HCT116 (cell line): ENCODE results near the gene ANXA4. TPM values are rescaled to one million over a fixed set of nuclear protein-coding genes. Genes with fewer than 3 reads are reported as not detected.

Experiments used
- ATAC-seq: fragments of 200-7000 bp; cut with Tn5 transposase; 2 replicates; pipeline ENCODE4 v1.9.1; 2020; ENCODE audit warnings: mild to moderate bottlenecking, moderate library complexity
- BruUV-seq: library from RNA; stranded (reverse); fragments of 400-500 nt; replicated peaks from 2 replicates; lab custom pipeline; 2021; lab: Mats Ljungman, UMichigan
- CTCF ChIA-PET: fragments of 300-600 bp; sonication (Branson Sonifier 250); formaldehyde crosslinking; loops from one replicate; lab custom pipeline; 2021; ENCODE audit warnings: antibody characterized with exemption; lab: Charles Lee
- POLR2A ChIA-PET: fragments of 300-600, 350-600 bp; sonication (Branson Sonifier 250); formaldehyde crosslinking; loops from one replicate; lab custom pipeline; 2021; ENCODE audit warnings: antibody characterized with exemption; lab: Charles Lee
- RAD21 ChIA-PET, 2 experiments: fragments of 300-600 bp; sonication (Branson Sonifier 250); formaldehyde crosslinking; loops; one replicate each; lab custom pipeline; 2023; ENCODE audit warnings: low total read pairs in 2 of 2; ENCODE audit not compliant: uncharacterized antibody in 2 of 2, unreplicated experiment in 2 of 2, low non-redundant PET in 1 of 2; lab: Charles Lee
- DNase-seq: peaks from one replicate; pipeline ENCODE4 v3.0.0-alpha.2; 2010; ENCODE audit warnings: low read depth, low spot score
- H2AFZ ChIP-seq: fragments of 200-600 bp; shearing (Covaris generic), sonication (generic); 2 replicates; pipeline ENCODE4 v1.6.1; 2017; ENCODE audit warnings: low read depth, mixed run types, mixed read lengths, antibody characterized with exemption, low read length; ENCODE audit not compliant: poor library complexity, severe bottlenecking
- H3K27ac ChIP-seq: 2 replicates; pipeline ENCODE4 v1.5.1; 2012; ENCODE audit warnings: low read depth, low read length
- H3K27me3 ChIP-seq: fragments of 200-600 bp; sonication (generic); 2 replicates; pipeline ENCODE4 v1.6.1; 2016; ENCODE audit warnings: mixed run types, low read length, mixed read lengths; ENCODE audit not compliant: insufficient read depth
- H3K36me3 ChIP-seq, 2 experiments: fragments of 200-500 bp in 1 of 2; fragments of 200-600 bp in 1 of 2; sonication (Bioruptor generic) in 1 of 2; sonication (generic) in 1 of 2; 2 replicates each; pipeline versions ENCODE4 v1.5.1 to v1.6.1; 2014 to 2016; ENCODE audit warnings: low read length in 2 of 2, inconsistent platforms in 1 of 2, mixed read lengths in 1 of 2, mixed run types in 1 of 2; ENCODE audit not compliant: insufficient read depth in 2 of 2, control insufficient read depth in 1 of 2
- H3K4me1 ChIP-seq, 2 experiments: fragments of 200-600 bp in 1 of 2; sonication (generic) in 1 of 2; 2 replicates each; pipeline versions ENCODE4 v1.5.1 to v1.6.1; 2012 to 2017; ENCODE audit warnings: low read length in 2 of 2, inconsistent platforms in 1 of 2, mild to moderate bottlenecking in 1 of 2, mixed read lengths in 1 of 2, mixed run types in 1 of 2, moderate library complexity in 1 of 2; ENCODE audit not compliant: insufficient read depth in 2 of 2, control insufficient read depth in 1 of 2
- H3K4me2 ChIP-seq: fragments of 200-600 bp; sonication (generic); 2 replicates; pipeline ENCODE4 v1.6.1; 2017; ENCODE audit warnings: mixed run types, low read length, mixed read lengths
- H3K4me3 ChIP-seq, 2 experiments: fragments of 200-600 bp in 1 of 2; sonication (generic) in 1 of 2; replicated peaks in 1 of 2; 2 replicates each; pipeline ENCODE4 v1.5.1; 2011 to 2016; ENCODE audit warnings: low read length in 2 of 2, control low read depth in 1 of 2, low read depth in 1 of 2, mild to moderate bottlenecking in 1 of 2, mixed read lengths in 1 of 2, mixed run types in 1 of 2
- H3K79me2 ChIP-seq: fragments of 200-600 bp; sonication (generic); 2 replicates; pipeline ENCODE4 v1.6.1; 2017; ENCODE audit warnings: mild to moderate bottlenecking, mixed run types, low read length, moderate library complexity, mixed read lengths; ENCODE audit not compliant: insufficient read depth
- H3K9ac ChIP-seq: fragments of 200-600 bp; sonication (generic); 2 replicates; pipeline ENCODE4 v1.6.1; 2016; ENCODE audit warnings: low read length, mixed read lengths
- H3K9me2 ChIP-seq: fragments of 200-600 bp; sonication (generic), shearing (Covaris generic); 2 replicates; pipeline ENCODE4 v1.6.1; 2017; ENCODE audit warnings: mixed run types, mild to moderate bottlenecking, moderate library complexity; ENCODE audit not compliant: insufficient read depth
- H3K9me3 ChIP-seq, 2 experiments: fragments of 200-500 bp in 1 of 2; fragments of 200-600 bp in 1 of 2; sonication (Bioruptor generic) in 1 of 2; sonication (generic) in 1 of 2; 2 replicates each; pipeline ENCODE4 v1.6.1; 2014 to 2017; ENCODE audit warnings: low read length in 2 of 2, mixed read lengths in 2 of 2, inconsistent platforms in 1 of 2, low read depth in 1 of 2, mild to moderate bottlenecking in 1 of 2, mixed run types in 1 of 2, moderate library complexity in 1 of 2; ENCODE audit not compliant: control insufficient read depth in 1 of 2, insufficient read depth in 1 of 2
- H4K20me1 ChIP-seq: fragments of 200-600 bp; sonication (generic), shearing (Covaris generic); 2 replicates; pipeline ENCODE4 v1.6.1; 2017; ENCODE audit warnings: mixed run types, mild to moderate bottlenecking, moderate library complexity; ENCODE audit not compliant: insufficient read depth
- CBX3 ChIP-seq: IDR thresholded peaks from 2 replicates; pipeline ENCODE4 v1.6.1; 2012; ENCODE audit warnings: low read depth
- CTCF ChIP-seq, 3 experiments: fragments of 200-600 bp in 1 of 3; sonication (generic) in 1 of 3; IDR thresholded peaks in 2 of 3; conservative IDR thresholded peaks in 1 of 3; 2 replicates each; pipeline ENCODE4 v1.5.1; 2012 to 2017; ENCODE audit warnings: low read depth in 2 of 3, low read length in 2 of 3, antibody characterized with exemption in 1 of 3, borderline replicate concordance in 1 of 3, control low read depth in 1 of 3, mild to moderate bottlenecking in 1 of 3, mixed read lengths in 1 of 3, mixed run types in 1 of 3, moderate library complexity in 1 of 3; ENCODE audit not compliant: insufficient read depth in 1 of 3
- EZH2phosphoT487 ChIP-seq: fragments of 200-600 bp; IDR thresholded peaks from 2 replicates; pipeline ENCODE4 v1.6.1; 2018; ENCODE audit warnings: antibody characterized with exemption, borderline replicate concordance
- JUND ChIP-seq: IDR thresholded peaks from 2 replicates; pipeline ENCODE4 v1.6.1; 2012
- MAX ChIP-seq: IDR thresholded peaks from 2 replicates; pipeline ENCODE4 v1.6.1; 2012
- POLR2A ChIP-seq: IDR thresholded peaks from 2 replicates; pipeline ENCODE4 v1.7.0; 2011; ENCODE audit warnings: borderline replicate concordance; ENCODE audit not compliant: insufficient read depth, insufficient read length; ENCODE audit errors: extremely low read depth
- POLR2AphosphoS5 ChIP-seq: IDR thresholded peaks from 2 replicates; pipeline ENCODE4 v1.6.1; 2011; ENCODE audit warnings: mild to moderate bottlenecking, low read depth, low read length, moderate library complexity
- REST ChIP-seq: IDR thresholded peaks from 2 replicates; pipeline ENCODE4 v1.6.1; 2012; ENCODE audit warnings: low read depth
- SP1 ChIP-seq: IDR thresholded peaks from 2 replicates; pipeline ENCODE4 v1.6.1; 2012; ENCODE audit warnings: low read depth
- SRF ChIP-seq: IDR thresholded peaks from 2 replicates; pipeline ENCODE4 v1.6.1; 2012; ENCODE audit warnings: low read depth
- TCF7L2 ChIP-seq: IDR thresholded peaks from 2 replicates; pipeline ENCODE4 v1.7.0; 2011; ENCODE audit warnings: borderline replicate concordance, inconsistent platforms; ENCODE audit not compliant: insufficient read depth, insufficient read length; ENCODE audit errors: extremely low read depth
- ZBTB33 ChIP-seq: IDR thresholded peaks from 2 replicates; pipeline ENCODE4 v1.6.1; 2011; ENCODE audit warnings: mild to moderate bottlenecking, low read length, moderate library complexity; ENCODE audit not compliant: insufficient replicate concordance; ENCODE audit errors: extremely low read depth
- ZFX ChIP-seq: fragments of 450-650 bp; IDR thresholded peaks from 2 replicates; pipeline ENCODE4 v1.6.1; 2017
- ZNF274 ChIP-seq: fragments of 200-500 bp; sonication (Bioruptor generic); IDR thresholded peaks from 2 replicates; pipeline ENCODE4 v1.6.1; 2014; ENCODE audit warnings: mild to moderate bottlenecking, low read depth, low read length, inconsistent platforms
- intact Hi-C: fragments of 100-400 bp; cut with micrococcal nuclease; formaldehyde crosslinking; loops from 2 replicates; pipeline ENCODE4 v1.10.0; 2022
- total RNA-seq: library from RNA; stranded (reverse); gene quantifications from one replicate; pipeline ENCODE4 v1.2.1, GENCODE V29; 2021; ENCODE audit not compliant: unreplicated experiment

The ANXA4 gene
- total RNA-seq, 1 experiment from 2014 or later = 64.6 TPM

GRCh38 chr2:69791045-69791444 is 49.1 kb downstream of the ANXA4 start:
- H4K20me1 ChIP-seq = no peaks in the 10 kb centered on the region

More at GRCh38 chr2:69791045-69791444, 49.1 kb downstream of the ANXA4 start:
- ChIA-PET CTCF (no interaction called here), RAD21 (no interaction called here), POLR2A (no interaction called here)
- Histone ChIP-seq H2AFZ (no peak overlapping the region), H3K4me3 (no peak overlapping the region), H3K36me3 (no peaks in the 10 kb centered on the region), H3K9ac (no peak overlapping the region), H3K4me2 (no peak overlapping the region), H3K27me3 (no peaks in the 10 kb centered on the region), H3K79me2 (no peaks in the 10 kb centered on the region), H3K4me1 (no peaks in the 10 kb centered on the region), H3K9me2 (no peaks in the 10 kb centered on the region), H3K27ac (no peak overlapping the region), H3K9me3 (no peaks in the 10 kb centered on the region)
- DNase-seq (no peak), ATAC-seq (no peak)
- no TSS peak for BruUV-seq
- TF ChIP-seq CBX3 (no peak), CTCF (IDR thresholded peaks at IDR 0.05 in 2 of 3, conservative IDR thresholded peaks at IDR 0.05 in 1 of 3; ENCODE audit: borderline replicate concordance in 1 of 3, insufficient read depth in 1 of 3, low read depth in 2 of 3, low read length in 2 of 3) (no peak), ZFX (no peak), TCF7L2 (no peak), POLR2AphosphoS5 (no peak), ZNF274 (no peak), POLR2A (no peak), JUND (no peak), ZBTB33 (no peak), MAX (no peak), SRF (no peak), REST (no peak), SP1 (no peak), EZH2phosphoT487 (no peak)
- intact Hi-C loops = no loop called here
